Measurements from ENCODE around the gene SORD. TPM values are rescaled to one million over a fixed set of nuclear protein-coding genes. Genes with fewer than 3 reads are reported as not detected.
A peak's percentile ranks its signal among the peaks of the same experiment; 100 is the strongest.

SORD gene
- total RNA-seq, 3 donors from 2014 or later, result 3.7 to 31.8 (median 12.9) TPM

GRCh38 chr15:45114076-45114750 lies 91.2 kb downstream of the SORD start, which contains the start of the genes DUOX2 and DUOXA2:
Gene DUOX2, minus strand, starts transcription at chr15:45114172. Its CDS starts 761 bp downstream, at chr15:45113411.
Gene DUOXA2, plus strand, starts transcription at chr15:45114326. Its CDS starts 280 bp downstream, at chr15:45114606.
- Histone ChIP-seq H3K36me3 (no peaks in the 10 kb centered on the region), H3K4me1 (peaks cover 7 to 8% of the 10 kb centered on the region in 2 donors), H3K9me3 (no peaks in the 10 kb centered on the region), H3K4me3 (peak within 1 kb of the TSS in 2 of 3 donors; percentile 21 to 56), H3K27ac (no peak within 1 kb of the TSS), H3K27me3 (peaks cover 14 to 80% of the 10 kb centered on the region in 2 donors)
- intact Hi-C loops (cut with DNase I; ENCODE audit: low total_unique reads), result no loop called here
- DNase-seq (ENCODE audit: low spot score in 2 of 2), result no peak
- no peak for TF ChIP-seq CTCF (IDR thresholded peaks at IDR 0.05)
- no peak for TF ChIP-seq POLR2A (IDR thresholded peaks at IDR 0.05)
- no peak for TF ChIP-seq POLR2AphosphoS5 (IDR thresholded peaks at IDR 0.05)

GRCh38 chr15:45114751-45115085 lies 91.7 kb downstream of the SORD start:
- H3K36me3 ChIP-seq, result no peaks in the 10 kb centered on the region
- DNase-seq (ENCODE audit: low spot score in 2 of 2), result no peak
- H3K27ac ChIP-seq, result no peak overlapping the region
- H3K4me3 ChIP-seq, result no peak overlapping the region
- intact Hi-C loops (cut with DNase I; ENCODE audit: low total_unique reads), result no loop called here
- peaks cover 14 to 75% of the 10 kb centered on the region in 2 donors for H3K27me3 ChIP-seq
- H3K9me3 ChIP-seq, result no peaks in the 10 kb centered on the region
- peaks cover 7 to 8% of the 10 kb centered on the region in 2 donors for H3K4me1 ChIP-seq
- TF ChIP-seq POLR2A (IDR thresholded peaks at IDR 0.05) (no peak), CTCF (IDR thresholded peaks at IDR 0.05) (no peak), POLR2AphosphoS5 (IDR thresholded peaks at IDR 0.05) (no peak)

DNA sequence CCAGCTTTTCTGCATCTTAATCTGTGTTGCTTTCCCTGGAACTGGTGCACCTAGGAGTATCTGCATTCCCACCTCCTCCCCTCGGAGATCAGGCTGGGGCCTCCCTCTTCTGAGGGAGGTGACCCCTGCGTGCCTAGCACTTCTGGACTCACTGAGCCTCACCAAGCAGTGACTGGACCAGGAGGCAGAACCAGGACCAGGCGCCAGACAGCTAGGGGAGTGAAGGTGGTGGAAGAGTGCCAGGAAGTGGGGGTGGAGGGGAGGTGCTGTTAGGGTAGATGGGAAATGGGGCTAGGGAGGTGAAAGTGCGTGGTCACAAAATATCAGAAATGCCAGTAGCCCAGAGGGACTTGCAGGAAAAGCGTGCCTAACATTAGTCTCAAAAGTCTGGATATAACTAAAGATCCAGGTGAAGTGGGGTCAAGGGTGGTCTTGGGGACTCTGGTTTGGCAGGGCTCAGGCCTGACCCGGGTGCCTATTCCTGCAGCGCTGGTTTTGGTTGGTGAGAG lies 92.4 kb downstream of the SORD start:
- H3K4me3 ChIP-seq, result no peak overlapping the region
- intact Hi-C loops (cut with DNase I; ENCODE audit: low total_unique reads), result no loop called here
- peaks cover 7 to 8% of the 10 kb centered on the region in 2 donors for H3K4me1 ChIP-seq
- H3K36me3 ChIP-seq, result no peaks in the 10 kb centered on the region
- H3K9me3 ChIP-seq, result no peaks in the 10 kb centered on the region
- no peak overlapping the region for H3K27ac ChIP-seq
- TF ChIP-seq POLR2AphosphoS5 (IDR thresholded peaks at IDR 0.05) (no peak), CTCF (IDR thresholded peaks at IDR 0.05) (no peak), POLR2A (IDR thresholded peaks at IDR 0.05) (no peak)
- DNase-seq (ENCODE audit: low spot score in 2 of 2), result no peak
- peaks cover 14 to 69% of the 10 kb centered on the region in 2 donors for H3K27me3 ChIP-seq

DNA sequence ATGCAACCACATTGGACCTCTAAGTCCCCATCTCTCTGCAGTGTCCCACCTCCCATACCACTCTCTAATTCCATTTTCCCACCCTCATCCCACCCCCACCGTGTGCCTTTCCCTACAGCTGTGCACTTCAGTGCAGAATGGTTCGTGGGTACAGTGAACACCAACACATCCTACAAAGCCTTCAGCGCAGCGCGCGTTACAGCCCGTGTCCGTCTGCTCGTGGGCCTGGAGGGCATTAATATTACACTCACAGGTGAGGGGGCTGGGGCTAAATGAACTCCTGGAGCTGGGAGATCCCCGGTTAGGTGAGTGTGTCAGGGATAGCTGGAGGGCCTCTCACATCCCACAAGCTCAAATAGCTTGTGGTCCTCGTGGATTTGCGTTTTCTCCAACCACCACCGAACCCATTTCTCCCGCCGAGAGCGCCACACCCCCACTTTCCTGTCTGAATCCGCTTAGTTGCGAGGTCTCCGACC lies 93.0 kb downstream of the SORD start:
- intact Hi-C loops (cut with DNase I; ENCODE audit: low total_unique reads), result no loop called here
- Histone ChIP-seq H3K36me3 (no peaks in the 10 kb centered on the region), H3K27me3 (peaks cover 14 to 66% of the 10 kb centered on the region in 2 donors), H3K4me3 (no peak overlapping the region), H3K9me3 (no peaks in the 10 kb centered on the region), H3K27ac (no peak overlapping the region), H3K4me1 (peaks cover 7 to 8% of the 10 kb centered on the region in 2 donors)
- TF ChIP-seq POLR2A (IDR thresholded peaks at IDR 0.05) (no peak), POLR2AphosphoS5 (IDR thresholded peaks at IDR 0.05) (no peak), CTCF (IDR thresholded peaks at IDR 0.05) (no peak)
- no peak for DNase-seq (ENCODE audit: low spot score in 2 of 2)
